NT2/D1 (cell line): ENCODE data around the gene KLHL18.

Experiments used
- DNase-seq: peaks from one replicate; pipeline ENCODE4 v3.0.0-alpha.2; 2011; ENCODE audit warnings: low read depth, low spot score
- H3K27me3 ChIP-seq: 2 replicates; pipeline ENCODE4 v1.6.0; 2011; ENCODE audit warnings: mild to moderate bottlenecking; ENCODE audit not compliant: insufficient read length, insufficient read depth
- H3K36me3 ChIP-seq: 2 replicates; pipeline ENCODE4 v1.6.1; 2011; ENCODE audit warnings: mild to moderate bottlenecking, low read length, mixed read lengths; ENCODE audit not compliant: insufficient read depth, insufficient read length
- H3K4me1 ChIP-seq: 2 replicates; pipeline ENCODE4 v1.5.1; 2011; ENCODE audit not compliant: insufficient read depth, insufficient read length
- H3K4me3 ChIP-seq: 2 replicates; pipeline ENCODE4 v1.5.1; 2011; ENCODE audit warnings: low read depth; ENCODE audit not compliant: insufficient read length
- H3K9ac ChIP-seq: 2 replicates; pipeline ENCODE4 v1.6.0; 2011; ENCODE audit warnings: low read depth; ENCODE audit not compliant: insufficient read length
- H3K9me3 ChIP-seq: 2 replicates; pipeline ENCODE4 v1.5.1; 2011; ENCODE audit warnings: mild to moderate bottlenecking, low read length; ENCODE audit not compliant: insufficient read depth
- SUZ12 ChIP-seq: IDR thresholded peaks from 2 replicates; pipeline ENCODE4 v1.6.1; 2011; ENCODE audit not compliant: insufficient read length, insufficient read depth; ENCODE audit errors: extremely low read depth
- YY1 ChIP-seq: IDR thresholded peaks from 2 replicates; pipeline ENCODE4 v1.6.1; 2011; ENCODE audit not compliant: insufficient read length, insufficient read depth
- ZNF274 ChIP-seq: IDR thresholded peaks from 2 replicates; pipeline ENCODE4 v1.6.1; 2011; ENCODE audit warnings: mild to moderate bottlenecking, low read depth, low read length

Gene KLHL18

DNA sequence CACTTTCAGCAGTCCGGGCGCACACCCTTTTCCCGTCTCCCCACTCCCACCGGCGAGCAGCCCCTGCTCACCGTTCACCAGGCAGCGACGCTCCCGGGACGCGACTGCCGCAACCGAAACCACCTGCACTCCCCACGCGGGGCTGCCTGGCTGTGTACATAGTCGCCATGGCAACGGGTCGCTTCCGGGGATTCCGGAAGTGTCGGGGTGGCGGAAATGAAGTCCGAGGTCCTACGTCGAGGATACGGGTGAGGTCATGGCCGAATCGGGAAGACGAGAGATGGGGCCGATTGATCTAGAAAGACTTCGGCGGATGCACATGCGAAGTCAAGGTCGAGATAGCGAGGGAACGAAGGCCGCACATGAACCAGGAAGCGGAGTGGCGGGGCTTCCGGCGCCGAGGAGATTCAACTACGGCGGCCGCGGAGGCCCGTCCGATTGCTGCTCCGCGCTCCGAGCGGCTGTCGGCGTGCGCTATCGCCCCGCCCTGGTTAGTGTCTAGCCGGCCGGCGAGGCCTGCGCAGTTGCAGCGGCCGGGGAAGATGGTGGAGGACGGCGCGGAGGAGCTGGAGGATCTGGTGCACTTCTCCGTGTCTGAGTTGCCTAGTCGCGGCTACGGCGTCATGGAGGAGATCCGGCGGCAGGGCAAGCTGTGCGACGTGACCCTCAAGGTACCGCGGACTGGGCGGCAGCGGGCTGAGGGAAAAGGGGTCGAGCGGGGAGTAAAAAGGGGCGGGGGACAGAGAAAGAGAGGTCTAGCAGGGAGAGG is at the start of gene KLHL18, which contains the start of gene KIF9:
Gene KLHL18 (plus strand): TSS at position 521 of the 769 bp plus-strand sequence. CDS start 22 bp downstream, at position 543.
Gene KIF9 (minus strand): TSS at position 376 of the 769 bp plus-strand sequence. CDS start 5,425 bp downstream, outside the sequence.
- DNase-seq = peak; percentile 76
- Histone ChIP-seq H3K9me3 (no peaks in the 10 kb centered on the region), H3K4me1 (peaks cover 7% of the 10 kb centered on the region), H3K4me3 (peak within 1 kb of the TSS; percentile 97), H3K36me3 (peaks cover 31% of the 10 kb centered on the region), H3K27me3 (no peaks in the 10 kb centered on the region), H3K9ac (peak within 1 kb of the TSS; percentile 95)
- TF ChIP-seq YY1 (peak; percentile 5), ZNF274 (no peak)

DNA sequence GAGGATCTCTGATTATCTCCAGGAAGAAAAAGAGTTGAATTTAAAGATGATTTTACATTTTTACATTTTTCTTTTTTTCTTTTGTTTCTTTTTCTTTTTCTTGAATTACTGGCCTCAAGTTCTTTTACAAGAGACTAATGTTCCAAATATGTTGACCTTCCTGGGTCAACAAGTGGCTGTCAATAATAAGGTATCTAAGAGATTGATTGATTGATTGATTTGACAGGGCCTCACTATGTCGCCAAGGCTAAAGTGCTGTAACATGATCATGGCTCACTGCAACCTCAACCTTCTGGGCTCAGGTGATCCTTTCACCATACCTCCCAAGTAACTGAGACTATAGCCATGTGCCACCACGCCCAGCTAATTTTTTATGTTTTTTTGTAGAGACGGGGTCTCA is 44.7 kb upstream of the KLHL18 start:
- no peaks in the 10 kb centered on the region for H3K36me3 ChIP-seq
- no peaks in the 10 kb centered on the region for H3K9me3 ChIP-seq
- H3K9ac ChIP-seq = no peak overlapping the region
- no peak for TF ChIP-seq SUZ12
- no peak for TF ChIP-seq ZNF274
- no peak for TF ChIP-seq YY1
- H3K4me1 ChIP-seq = peaks cover 3% of the 10 kb centered on the region
- DNase-seq = no peak
- no peaks in the 10 kb centered on the region for H3K27me3 ChIP-seq
- no peak overlapping the region for H3K4me3 ChIP-seq

DNA sequence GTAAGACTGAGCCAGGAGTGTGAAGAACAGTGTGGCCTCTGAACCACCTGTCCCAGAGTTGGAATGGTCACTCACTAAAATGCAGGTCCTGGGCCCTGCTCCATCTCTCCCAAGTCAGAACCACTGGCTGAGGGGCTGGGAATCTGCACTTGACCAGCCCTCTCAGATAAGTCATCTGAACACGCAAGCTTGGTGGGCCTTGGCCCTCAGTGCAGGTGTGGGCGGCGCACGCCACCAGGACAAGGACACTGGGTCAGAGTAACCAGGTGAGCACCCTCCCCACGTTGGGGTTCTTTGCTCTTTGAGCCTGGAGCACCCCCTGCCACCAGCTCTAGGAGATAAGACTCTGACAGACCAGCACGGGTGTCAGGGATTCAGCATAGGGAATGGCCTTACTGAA is 42.8 kb upstream of the KLHL18 start:
- H3K36me3 ChIP-seq = no peaks in the 10 kb centered on the region
- no peaks in the 10 kb centered on the region for H3K9me3 ChIP-seq
- no peaks in the 10 kb centered on the region for H3K27me3 ChIP-seq
- no peak for TF ChIP-seq SUZ12
- H3K4me3 ChIP-seq = no peak overlapping the region
- no peak overlapping the region for H3K9ac ChIP-seq
- peaks cover 3% of the 10 kb centered on the region for H3K4me1 ChIP-seq
- DNase-seq = no peak

DNA sequence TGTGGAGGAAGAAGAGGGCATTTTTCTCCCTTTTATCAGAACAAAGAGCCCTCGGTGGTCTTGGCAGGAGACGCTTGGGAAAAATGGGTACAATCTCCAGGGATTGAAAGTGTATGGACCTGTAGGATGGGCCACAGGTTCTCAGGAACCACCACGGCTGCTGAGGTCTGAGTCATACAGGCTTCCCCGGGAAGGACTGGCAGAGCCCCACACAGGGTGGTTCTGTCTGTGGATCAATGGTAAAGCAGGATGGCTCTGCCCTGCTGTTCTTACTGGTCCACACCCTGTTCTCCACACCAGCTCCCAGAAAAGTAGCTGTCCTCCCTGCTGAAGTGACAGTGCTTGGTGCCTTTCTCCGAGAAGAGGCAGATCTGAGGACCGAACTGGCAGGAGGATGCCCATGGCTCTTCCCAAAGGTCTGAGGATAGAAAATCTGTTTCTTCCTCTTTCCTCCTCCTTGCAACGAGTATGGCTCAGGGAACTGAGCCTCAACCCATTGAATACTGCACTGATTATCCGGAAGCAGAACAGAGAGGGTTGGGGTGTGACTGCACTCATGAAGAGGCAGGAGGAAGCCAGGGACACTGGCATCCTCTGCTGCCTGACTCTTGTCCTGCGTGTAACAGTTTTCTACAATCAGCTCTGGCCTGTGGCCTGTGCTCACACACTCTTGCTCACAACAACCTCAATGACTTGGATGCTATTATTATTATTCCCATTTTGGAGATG is 39.2 kb upstream of the KLHL18 start:
- TF ChIP-seq YY1 = no peak
- TF ChIP-seq SUZ12 = no peak
- Histone ChIP-seq H3K9ac (no peak overlapping the region), H3K27me3 (no peaks in the 10 kb centered on the region), H3K4me3 (no peak overlapping the region), H3K36me3 (no peaks in the 10 kb centered on the region), H3K4me1 (no peaks in the 10 kb centered on the region), H3K9me3 (no peaks in the 10 kb centered on the region)
- DNase-seq = no peak

DNA sequence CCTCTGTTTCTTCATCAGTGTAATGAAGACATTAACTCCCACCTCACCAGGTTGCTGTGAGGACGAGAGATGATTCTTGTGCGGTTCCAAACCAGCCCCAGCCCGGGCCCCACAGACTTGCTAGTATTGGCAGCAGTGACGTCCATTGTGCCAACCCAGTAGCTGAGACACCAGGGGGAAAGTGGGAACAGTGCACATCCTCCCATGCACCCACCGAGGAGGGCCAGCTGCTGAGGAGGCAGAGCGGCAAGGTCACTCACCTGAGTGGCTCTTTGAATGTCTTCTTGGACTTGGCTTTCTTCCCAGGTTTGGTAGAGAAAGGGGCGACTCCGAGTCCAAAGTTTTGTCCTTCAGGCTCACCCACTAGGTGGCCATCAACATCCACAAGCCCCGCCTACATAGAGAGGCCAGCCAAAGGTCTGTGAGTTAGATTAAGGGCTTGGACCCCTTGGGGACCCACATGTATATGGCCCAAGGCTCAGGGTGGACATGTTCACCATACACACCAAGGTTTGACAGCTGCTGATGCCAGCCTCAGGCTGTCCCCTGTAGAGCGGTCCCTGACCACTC is 38.1 kb upstream of the KLHL18 start:
- no peak overlapping the region for H3K4me3 ChIP-seq
- no peak overlapping the region for H3K9ac ChIP-seq
- no peak for DNase-seq

DNA sequence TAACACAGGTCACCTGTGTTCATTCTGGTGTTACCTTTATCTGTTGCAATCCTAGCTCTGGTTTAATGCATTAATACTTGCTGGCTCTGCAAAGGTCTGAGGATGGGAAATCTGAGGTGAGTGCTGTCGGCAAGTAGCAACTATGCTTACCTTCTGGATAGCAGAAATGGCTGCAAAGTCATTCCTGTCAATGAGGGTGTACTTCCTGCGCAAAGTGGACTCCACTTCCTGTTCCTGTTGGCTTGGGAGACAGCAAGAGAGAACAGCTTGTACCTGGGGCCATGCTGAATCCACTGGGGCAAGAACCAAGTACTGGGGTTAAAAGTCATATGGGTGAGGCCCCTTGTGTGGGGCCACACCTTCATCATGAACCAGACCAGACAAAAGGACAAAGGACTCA is 37.5 kb upstream of the KLHL18 start:
- no peaks in the 10 kb centered on the region for H3K27me3 ChIP-seq
- no peak for TF ChIP-seq ZNF274
- TF ChIP-seq YY1 = no peak
- no peak for TF ChIP-seq SUZ12
- no peak for DNase-seq
- no peaks in the 10 kb centered on the region for H3K9me3 ChIP-seq
- no peak overlapping the region for H3K4me3 ChIP-seq
- H3K4me1 ChIP-seq = no peaks in the 10 kb centered on the region
- H3K9ac ChIP-seq = no peak overlapping the region
- no peaks in the 10 kb centered on the region for H3K36me3 ChIP-seq

More for the DNA sequence above, 38.1 kb upstream of the KLHL18 start:
- H3K9me3 ChIP-seq = no peaks in the 10 kb centered on the region
- no peaks in the 10 kb centered on the region for H3K27me3 ChIP-seq
- H3K4me1 ChIP-seq = no peaks in the 10 kb centered on the region
- H3K36me3 ChIP-seq = no peaks in the 10 kb centered on the region
- no peak for TF ChIP-seq ZNF274
- no peak for TF ChIP-seq YY1
- TF ChIP-seq SUZ12 = no peak
